Measurements from ENCODE around the gene ELF4. TPM values are rescaled to one million over a fixed set of nuclear protein-coding genes. Genes with fewer than 3 reads are reported as not detected.

The ELF4 gene
- 10 to 100 TPM; 22.7 to 26.5 (median 23.0) TPM for total RNA-seq

DNA sequence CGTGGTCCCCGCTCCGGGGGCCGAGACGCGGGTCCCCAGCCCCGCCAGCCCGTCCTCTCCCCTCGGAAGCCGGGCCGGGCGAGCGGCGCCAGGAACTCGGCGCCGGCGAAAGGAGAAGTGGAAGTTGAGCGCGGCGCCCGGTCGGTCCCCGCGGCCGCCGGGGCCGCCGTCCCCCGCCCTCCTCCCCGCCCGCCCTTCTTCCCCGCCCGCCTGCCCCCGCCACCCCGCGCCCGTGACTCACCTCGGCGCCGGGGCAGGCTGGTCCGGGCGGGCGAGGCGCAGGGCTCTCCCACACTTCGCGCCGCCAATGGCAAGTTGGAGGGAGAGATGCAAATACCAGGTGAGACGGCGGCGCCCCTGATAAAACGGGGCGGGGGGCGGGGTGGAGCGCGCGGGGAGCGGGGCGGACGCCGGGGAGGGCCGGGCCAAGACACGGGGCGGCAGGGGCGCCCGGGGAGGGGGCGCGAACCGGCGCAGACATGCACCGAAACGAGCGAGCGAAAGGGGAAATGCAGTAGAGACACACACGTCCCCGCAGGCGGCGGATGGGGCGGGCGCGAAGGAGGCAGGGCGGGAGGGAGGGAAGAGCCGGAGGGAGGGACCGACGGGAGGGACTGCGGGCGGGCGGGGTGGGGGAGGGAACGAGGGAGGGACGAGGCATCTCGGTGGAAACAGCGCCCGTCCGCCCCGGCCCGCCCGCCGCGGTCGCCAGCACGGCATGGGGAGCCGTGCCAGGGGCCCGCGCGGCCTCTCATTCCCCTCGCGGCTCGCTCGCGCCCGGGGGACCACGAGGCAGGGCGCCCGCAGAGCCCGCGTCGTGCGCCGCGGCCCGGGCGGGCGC is at the start of gene ELF4:
ELF4 (minus strand) TSS at position 119 of the 841 bp plus-strand sequence. CDS start 29,167 bp downstream, outside the sequence.
- Mint-ChIP-seq H3K36me3 (ENCODE audit: insufficient read depth) (no peaks in the 10 kb centered on the region), H3K4me3 (peak within 1 kb of the TSS; percentile 90), H3K9me3 (no peaks in the 10 kb centered on the region), H3K4me1 (ENCODE audit: low read depth) (peaks cover 24% of the 10 kb centered on the region), H3K27me3 (ENCODE audit: low read depth) (no peaks in the 10 kb centered on the region)
- peak; percentile 70 to 76 for ATAC-seq
- peak; percentile 63 for DNase-seq

DNA sequence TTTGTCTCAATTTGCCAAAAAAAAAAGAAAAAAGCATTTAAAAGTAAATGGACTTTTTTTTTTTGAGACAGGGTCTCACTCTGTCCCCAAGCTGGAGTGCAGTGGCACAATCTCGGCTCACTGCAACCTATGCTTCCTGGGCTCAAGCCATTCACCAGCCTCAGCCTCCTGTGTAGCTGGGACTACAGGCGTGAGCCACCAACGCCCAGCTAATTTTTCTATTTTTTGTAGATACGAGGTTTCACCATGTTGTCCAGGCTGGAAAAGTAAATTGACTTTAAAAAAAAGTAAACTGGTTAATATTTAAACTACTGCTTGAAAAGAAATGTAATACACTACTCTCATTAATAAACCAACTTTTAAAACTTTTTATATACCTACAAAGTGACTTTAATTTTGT is 49.5 kb upstream of the ELF4 start:
- DNase-seq, result no peak
- ATAC-seq, result no peak
- Mint-ChIP-seq H3K4me3 (no peak overlapping the region), H3K27me3 (ENCODE audit: low read depth) (no peaks in the 10 kb centered on the region), H3K4me1 (ENCODE audit: low read depth) (peaks cover 27% of the 10 kb centered on the region), H3K36me3 (ENCODE audit: insufficient read depth) (no peaks in the 10 kb centered on the region), H3K9me3 (no peaks in the 10 kb centered on the region)

DNA sequence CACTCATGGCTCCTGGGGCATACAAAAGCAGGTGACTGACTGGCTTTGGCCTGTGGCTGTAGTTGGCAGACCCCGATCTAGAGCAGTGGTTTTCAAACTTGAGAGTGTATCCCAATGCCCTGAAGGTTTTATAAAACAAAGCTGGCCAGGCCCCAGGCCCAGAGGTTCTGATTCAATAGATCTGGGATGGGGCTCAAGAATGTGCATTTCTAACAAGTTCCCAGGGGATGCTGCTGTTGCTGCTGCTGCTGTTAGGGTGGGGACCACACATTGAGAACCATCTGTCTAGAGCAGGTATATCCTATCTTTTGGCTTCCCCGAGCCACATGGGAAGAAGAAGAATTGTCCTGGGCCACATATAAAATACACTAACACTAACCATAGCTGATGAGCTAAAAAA is 48.0 kb upstream of the ELF4 start:
- ATAC-seq, result no peak
- no peak overlapping the region for H3K4me3 Mint-ChIP-seq
- peaks cover 23% of the 10 kb centered on the region for H3K4me1 Mint-ChIP-seq (ENCODE audit: low read depth)
- no peak for DNase-seq
- no peaks in the 10 kb centered on the region for H3K9me3 Mint-ChIP-seq
- H3K27me3 Mint-ChIP-seq (ENCODE audit: low read depth), result no peaks in the 10 kb centered on the region
- no peaks in the 10 kb centered on the region for H3K36me3 Mint-ChIP-seq (ENCODE audit: insufficient read depth)

DNA sequence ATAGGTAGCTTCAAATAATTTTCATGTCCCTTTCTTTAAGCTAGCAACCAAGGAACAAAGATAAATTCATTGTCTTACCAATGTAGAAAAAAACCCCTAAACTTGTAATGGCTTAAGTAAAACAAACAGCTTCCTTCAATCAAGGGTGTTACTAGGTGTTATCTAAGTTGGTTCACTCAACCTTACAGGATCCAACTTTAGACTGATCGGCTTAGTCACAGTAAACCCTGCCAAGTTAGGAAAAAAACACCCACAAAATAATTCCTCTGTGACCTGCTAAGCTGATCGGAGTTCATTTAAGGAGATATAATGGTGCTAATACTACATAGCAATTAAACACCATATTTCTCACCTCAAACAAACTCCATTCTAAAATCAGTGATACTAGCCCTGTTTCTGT is 45.3 kb upstream of the ELF4 start:
- Mint-ChIP-seq H3K4me1 (ENCODE audit: low read depth) (peaks cover 12% of the 10 kb centered on the region), H3K36me3 (ENCODE audit: insufficient read depth) (no peaks in the 10 kb centered on the region), H3K9me3 (no peaks in the 10 kb centered on the region), H3K4me3 (no peak overlapping the region), H3K27me3 (ENCODE audit: low read depth) (no peaks in the 10 kb centered on the region)
- no peak for ATAC-seq
- no peak for DNase-seq

- H3K4me1 Mint-ChIP-seq (ENCODE audit: low read depth), result no peaks in the 10 kb centered on the region
- H3K9me3 Mint-ChIP-seq, result no peaks in the 10 kb centered on the region
- ATAC-seq (no peak), DNase-seq (no peak)
- no peaks in the 10 kb centered on the region for H3K27me3 Mint-ChIP-seq (ENCODE audit: low read depth)
- peaks cover 17% of the 10 kb centered on the region for H3K36me3 Mint-ChIP-seq (ENCODE audit: insufficient read depth)
- H3K4me3 Mint-ChIP-seq, result no peak overlapping the region
Measured at GRCh38 chrX:130147631-130148030, 37.3 kb upstream of the ELF4 start.

GRCh38 chrX:130145123-130145522 is 34.8 kb upstream of the ELF4 start:
- Mint-ChIP-seq H3K9me3 (no peaks in the 10 kb centered on the region), H3K36me3 (ENCODE audit: insufficient read depth) (peaks cover 25% of the 10 kb centered on the region), H3K27me3 (ENCODE audit: low read depth) (no peaks in the 10 kb centered on the region), H3K4me1 (ENCODE audit: low read depth) (no peaks in the 10 kb centered on the region), H3K4me3 (no peak overlapping the region)
- no peak for ATAC-seq
- no peak for DNase-seq

DNA sequence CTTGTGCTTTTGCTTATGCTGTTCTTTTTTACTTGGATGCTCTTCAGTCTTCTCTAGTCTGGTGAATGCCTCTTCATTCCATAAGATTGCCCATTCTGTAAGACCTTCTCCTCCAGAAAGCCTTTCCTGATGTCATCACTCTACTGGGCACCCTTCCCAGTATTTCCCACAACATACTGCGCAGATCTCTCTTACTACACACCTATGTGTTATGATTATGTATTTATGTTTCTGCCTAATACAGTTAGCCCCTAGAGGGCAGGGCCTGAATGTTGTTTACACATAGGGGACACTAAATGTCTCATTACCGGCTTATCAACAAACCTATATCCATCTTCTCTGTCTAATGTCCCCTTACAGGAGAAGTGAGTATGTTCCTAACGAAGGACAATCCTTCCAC is 34.2 kb upstream of the ELF4 start:
- no peaks in the 10 kb centered on the region for H3K4me1 Mint-ChIP-seq (ENCODE audit: low read depth)

GRCh38 chrX:130139474-130140201 is 29.3 kb upstream of the ELF4 start:
- no peaks in the 10 kb centered on the region for H3K9me3 Mint-ChIP-seq
- DNase-seq (no peak), ATAC-seq (no peak)
- H3K4me1 Mint-ChIP-seq (ENCODE audit: low read depth), result no peaks in the 10 kb centered on the region
- H3K27me3 Mint-ChIP-seq (ENCODE audit: low read depth), result no peaks in the 10 kb centered on the region
- H3K36me3 Mint-ChIP-seq (ENCODE audit: insufficient read depth), result peaks cover 31% of the 10 kb centered on the region
- H3K4me3 Mint-ChIP-seq, result no peak overlapping the region

More for the DNA sequence above, 34.2 kb upstream of the ELF4 start:
- DNase-seq, result no peak
- no peak for ATAC-seq
- Mint-ChIP-seq H3K27me3 (ENCODE audit: low read depth) (no peaks in the 10 kb centered on the region), H3K4me3 (no peak overlapping the region), H3K36me3 (ENCODE audit: insufficient read depth) (peaks cover 26% of the 10 kb centered on the region), H3K9me3 (no peaks in the 10 kb centered on the region)

GRCh38 chrX:130136961-130137360 is 26.7 kb upstream of the ELF4 start:
- DNase-seq, result no peak

DNA sequence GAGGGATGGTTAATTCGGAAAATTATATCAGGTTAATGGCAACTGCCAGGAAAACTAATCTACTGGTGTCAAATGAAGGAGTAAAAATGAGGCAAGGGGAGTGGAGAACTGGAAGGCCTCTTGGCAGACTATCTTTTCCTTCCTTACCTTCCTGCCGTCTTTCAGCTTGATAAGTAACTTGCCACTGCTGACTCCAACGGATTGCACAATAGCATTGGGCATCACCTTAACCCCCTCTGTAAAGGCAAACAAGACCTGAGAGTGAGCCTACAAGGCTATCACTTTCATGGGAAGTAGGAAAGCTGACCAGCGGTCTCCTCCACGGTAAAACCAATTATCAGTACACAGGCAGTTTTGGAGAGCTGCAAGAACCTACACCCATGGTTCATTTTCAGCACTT is 26.2 kb upstream of the ELF4 start:
- H3K36me3 Mint-ChIP-seq (ENCODE audit: insufficient read depth), result peaks cover 16% of the 10 kb centered on the region
- no peak overlapping the region for H3K4me3 Mint-ChIP-seq
- DNase-seq (no peak), ATAC-seq (no peak)
- no peaks in the 10 kb centered on the region for H3K27me3 Mint-ChIP-seq (ENCODE audit: low read depth)
- H3K4me1 Mint-ChIP-seq (ENCODE audit: low read depth), result no peaks in the 10 kb centered on the region
- H3K9me3 Mint-ChIP-seq, result no peaks in the 10 kb centered on the region

More at GRCh38 chrX:130136961-130137360, 26.7 kb upstream of the ELF4 start:
- H3K36me3 Mint-ChIP-seq (ENCODE audit: insufficient read depth), result peaks cover 19% of the 10 kb centered on the region
- H3K9me3 Mint-ChIP-seq, result no peaks in the 10 kb centered on the region
- no peaks in the 10 kb centered on the region for H3K4me1 Mint-ChIP-seq (ENCODE audit: low read depth)
- H3K4me3 Mint-ChIP-seq, result no peak overlapping the region
- no peaks in the 10 kb centered on the region for H3K27me3 Mint-ChIP-seq (ENCODE audit: low read depth)
- no peak for ATAC-seq

DNA sequence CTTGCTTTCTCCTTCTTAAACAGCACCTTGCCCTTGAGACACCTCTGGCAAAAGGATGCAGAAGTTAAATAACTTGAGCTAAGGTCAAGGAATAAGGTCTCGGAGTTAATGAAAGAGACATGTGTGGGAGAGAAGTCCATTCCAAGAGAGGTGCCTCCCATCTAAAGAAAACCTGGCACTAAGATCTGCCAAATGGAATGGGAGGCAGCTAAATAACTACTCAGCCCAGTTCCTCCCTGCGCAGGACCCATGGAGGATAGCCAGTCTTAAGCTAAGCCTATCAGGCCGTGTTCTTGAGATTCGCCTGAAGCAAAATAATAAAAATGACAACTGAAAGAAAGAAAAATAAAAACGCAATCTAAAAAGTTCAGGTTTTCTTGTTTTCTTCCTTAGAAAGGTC is 20.7 kb upstream of the ELF4 start:
- DNase-seq, result no peak
- ATAC-seq, result no peak
- H3K36me3 Mint-ChIP-seq (ENCODE audit: insufficient read depth), result peaks cover 10% of the 10 kb centered on the region
- H3K4me1 Mint-ChIP-seq (ENCODE audit: low read depth), result no peaks in the 10 kb centered on the region
- no peak overlapping the region for H3K4me3 Mint-ChIP-seq
- H3K27me3 Mint-ChIP-seq (ENCODE audit: low read depth), result no peaks in the 10 kb centered on the region
- H3K9me3 Mint-ChIP-seq, result no peaks in the 10 kb centered on the region

GRCh38 chrX:130125091-130125874 is 15.0 kb upstream of the ELF4 start:
- peaks cover 10% of the 10 kb centered on the region for H3K36me3 Mint-ChIP-seq (ENCODE audit: insufficient read depth)
- H3K9me3 Mint-ChIP-seq, result no peaks in the 10 kb centered on the region
- ATAC-seq (no peak), DNase-seq (no peak)
- no peaks in the 10 kb centered on the region for H3K27me3 Mint-ChIP-seq (ENCODE audit: low read depth)
- no peak overlapping the region for H3K4me3 Mint-ChIP-seq
- H3K4me1 Mint-ChIP-seq (ENCODE audit: low read depth), result peaks cover under 1% of the 10 kb centered on the region

GRCh38 chrX:130124577-130124976 is 14.3 kb upstream of the ELF4 start:
- Mint-ChIP-seq H3K36me3 (ENCODE audit: insufficient read depth) (peaks cover 10% of the 10 kb centered on the region), H3K4me1 (ENCODE audit: low read depth) (peaks cover 5% of the 10 kb centered on the region), H3K9me3 (no peaks in the 10 kb centered on the region), H3K4me3 (no peak overlapping the region), H3K27me3 (ENCODE audit: low read depth) (no peaks in the 10 kb centered on the region)
- DNase-seq, result no peak
- no peak for ATAC-seq

- Mint-ChIP-seq H3K4me3 (peak overlapping the region; percentile 71), H3K27me3 (ENCODE audit: low read depth) (no peaks in the 10 kb centered on the region), H3K36me3 (ENCODE audit: insufficient read depth) (peaks cover under 1% of the 10 kb centered on the region), H3K9me3 (no peaks in the 10 kb centered on the region), H3K4me1 (ENCODE audit: low read depth) (peaks cover 16% of the 10 kb centered on the region)
- ATAC-seq (no peak), DNase-seq (no peak)
Measured at GRCh38 chrX:130121505-130121800, 11.2 kb upstream of the ELF4 start.

Measured in activated T-cell treated with anti-CD3 and anti-CD28 coated beads, Interleukin-2, amount 50 U/mL, for 4 hours (primary cell).